Esophagus muscularis mucosa (tissue), 4 donors: Measurements from ENCODE around the gene NEMF. TPM values are rescaled to one million over a fixed set of nuclear protein-coding genes. Genes with fewer than 3 reads are reported as not detected.

ENCODE experiments used
- DNase-seq: peaks from one replicate; pipeline ENCODE4 v3.0.0-alpha.2; 2017; ENCODE audit errors: extremely low spot score
- H3K27ac ChIP-seq, 4 donors: fragments of 200-600 bp; sonication (generic); replicated peaks in 1 of 4; 1 replicate in 3 of 4; 2 replicates in 1 of 4; pipeline ENCODE4 v1.5.1; 2016 to 2019; ENCODE audit warnings: mild to moderate bottlenecking in 1 of 4
- H3K27me3 ChIP-seq, 4 donors: fragments of 200-600 bp; sonication (generic); one replicate each; pipeline versions ENCODE4 v1.5.1 to v1.6.0; 2016 to 2019
- H3K36me3 ChIP-seq, 4 donors: fragments of 200-600 bp; sonication (generic); one replicate each; pipeline ENCODE4 v1.5.1; 2016 to 2019
- H3K4me1 ChIP-seq, 4 donors: fragments of 200-600 bp; sonication (generic); one replicate each; pipeline ENCODE4 v1.5.1; 2016 to 2019
- H3K4me3 ChIP-seq, 4 donors: fragments of 200-600 bp; sonication (generic); 1 replicate in 2 of 4; 2 replicates in 2 of 4; pipeline ENCODE4 v1.5.1; 2016 to 2019; ENCODE audit warnings: mild to moderate bottlenecking in 4 of 4, moderate library complexity in 1 of 4
- H3K9me3 ChIP-seq, 4 donors: fragments of 200-600 bp; sonication (generic); 1 replicate in 3 of 4; 2 replicates in 1 of 4; pipeline ENCODE4 v1.5.1; 2016 to 2019
- EP300 ChIP-seq: sonication (generic); formaldehyde crosslinking; IDR thresholded peaks from one replicate; pipeline ENCODE4 v1.6.1; 2017; ENCODE audit warnings: antibody characterized with exemption
- POLR2A ChIP-seq: fragments of 450-650 bp; IDR thresholded peaks from one replicate; pipeline ENCODE4 v1.6.1; 2017; ENCODE audit warnings: antibody characterized with exemption, moderate library complexity, mild to moderate bottlenecking, low read depth
- POLR2AphosphoS5 ChIP-seq, 2 donors: sonication (generic); formaldehyde crosslinking; IDR thresholded peaks; one replicate each; pipeline ENCODE4 v1.6.1; 2017; ENCODE audit warnings: antibody characterized with exemption in 2 of 2
- WGBS: methylation state at CpG from one replicate; pipeline ENCODE4 v1.1.5; 2018; 5-methylcytosine and 5-hydroxymethylcytosine counted together
- intact Hi-C: fragments of 100-400 bp; cut with DNase I; formaldehyde crosslinking; loops from one replicate; pipeline ENCODE4 v1.15.1; 2023
- total RNA-seq, 4 donors: library from RNA; depleted of rRNA; stranded (reverse); fragments of >200 nt; gene quantifications; one replicate each; pipeline versions ENCODE4 v1.1.0 to v1.2.1, GENCODE V29; 2016
- TF ChIP-seq, protein P1 (sequence below), 3 experiments: fragments of 200-600 bp in 2 of 3; fragments of 450-650 bp in 1 of 3; sonication (generic) in 2 of 3; IDR thresholded peaks; one replicate each; pipeline ENCODE4 v1.5.1; 2017 to 2019; ENCODE audit warnings: antibody characterized with exemption in 3 of 3, mild to moderate bottlenecking in 2 of 3, moderate library complexity in 1 of 3

The NEMF gene
- total RNA-seq, 4 donors from 2014 or later, result 40.6 to 71.0 (median 56.4) TPM

DNA sequence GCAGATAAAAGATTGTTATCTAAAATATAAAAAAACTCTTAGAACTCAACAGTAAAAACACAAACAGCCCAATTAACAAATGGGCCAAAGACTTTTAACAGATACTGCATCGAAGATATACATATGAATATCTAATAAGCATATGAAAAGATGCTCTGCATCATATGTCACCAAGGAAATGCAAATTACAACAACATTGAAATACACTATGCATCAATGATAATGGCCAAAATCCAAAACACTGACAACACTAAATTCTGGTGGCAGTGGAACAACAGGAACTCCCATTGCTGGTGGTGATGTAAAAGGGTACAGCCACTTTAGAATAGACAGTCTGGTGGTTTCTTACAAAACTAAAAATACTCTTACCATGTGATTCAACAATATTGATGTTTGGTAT, 43.8 kb downstream of the NEMF start:
- WGBS, result 0% methylated on average over 1 of the region's 1 CpG
- peaks cover 47 to 98% (median 82%) of the 10 kb centered on the region in 4 donors for H3K36me3 ChIP-seq
- intact Hi-C loops, result no loop called here

GRCh38 chr14:49796025-49796424, 56.6 kb downstream of the NEMF start:
- Histone ChIP-seq H3K27me3 (no peaks in the 10 kb centered on the region), H3K27ac (no peak overlapping the region), H3K4me1 (no peaks in the 10 kb centered on the region), H3K4me3 (no peak overlapping the region), H3K9me3 (no peaks in the 10 kb centered on the region), H3K36me3 (peaks cover 70 to 99% (median 79%) of the 10 kb centered on the region in 4 donors)
- intact Hi-C loops, result no loop called here
- no peak for DNase-seq
- TF ChIP-seq EP300 (no peak), POLR2A (no peak), POLR2AphosphoS5 (IDR thresholded peaks at IDR 0.05) (no peak)
- TF ChIP-seq, protein P1, sequence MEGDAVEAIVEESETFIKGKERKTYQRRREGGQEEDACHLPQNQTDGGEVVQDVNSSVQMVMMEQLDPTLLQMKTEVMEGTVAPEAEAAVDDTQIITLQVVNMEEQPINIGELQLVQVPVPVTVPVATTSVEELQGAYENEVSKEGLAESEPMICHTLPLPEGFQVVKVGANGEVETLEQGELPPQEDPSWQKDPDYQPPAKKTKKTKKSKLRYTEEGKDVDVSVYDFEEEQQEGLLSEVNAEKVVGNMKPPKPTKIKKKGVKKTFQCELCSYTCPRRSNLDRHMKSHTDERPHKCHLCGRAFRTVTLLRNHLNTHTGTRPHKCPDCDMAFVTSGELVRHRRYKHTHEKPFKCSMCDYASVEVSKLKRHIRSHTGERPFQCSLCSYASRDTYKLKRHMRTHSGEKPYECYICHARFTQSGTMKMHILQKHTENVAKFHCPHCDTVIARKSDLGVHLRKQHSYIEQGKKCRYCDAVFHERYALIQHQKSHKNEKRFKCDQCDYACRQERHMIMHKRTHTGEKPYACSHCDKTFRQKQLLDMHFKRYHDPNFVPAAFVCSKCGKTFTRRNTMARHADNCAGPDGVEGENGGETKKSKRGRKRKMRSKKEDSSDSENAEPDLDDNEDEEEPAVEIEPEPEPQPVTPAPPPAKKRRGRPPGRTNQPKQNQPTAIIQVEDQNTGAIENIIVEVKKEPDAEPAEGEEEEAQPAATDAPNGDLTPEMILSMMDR (IDR thresholded peaks at IDR 0.05), result no peak
- WGBS, result 87% methylated on average over 2 of the region's 2 CpGs

More for the DNA sequence above, 43.8 kb downstream of the NEMF start:
- Histone ChIP-seq H3K4me1 (no peaks in the 10 kb centered on the region), H3K9me3 (no peaks in the 10 kb centered on the region), H3K4me3 (no peak overlapping the region), H3K27ac (no peak overlapping the region), H3K27me3 (no peaks in the 10 kb centered on the region)
- no peak for DNase-seq
- no peak for TF ChIP-seq EP300
- TF ChIP-seq, protein P1 (IDR thresholded peaks at IDR 0.05), result no peak
- TF ChIP-seq POLR2AphosphoS5 (IDR thresholded peaks at IDR 0.05), result no peak
- no peak for TF ChIP-seq POLR2A

DNA sequence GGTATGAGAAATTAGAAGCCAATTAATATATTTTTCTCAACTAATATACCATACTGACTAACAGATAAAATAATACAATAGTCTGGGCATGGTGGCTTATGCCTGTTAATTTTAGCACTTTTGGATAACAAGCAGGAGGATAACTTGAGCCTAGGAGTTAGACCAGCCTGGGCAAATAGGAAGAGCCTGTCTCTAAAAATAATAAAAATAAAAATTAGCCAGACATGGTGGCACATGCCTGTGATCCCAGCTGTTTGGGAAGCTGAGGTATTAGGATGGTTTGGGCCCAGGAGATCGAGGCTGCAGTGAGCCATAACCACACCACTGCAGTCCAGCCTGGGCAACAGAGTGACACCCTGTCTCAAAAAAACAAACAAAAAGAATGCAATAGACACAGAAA, 60.0 kb downstream of the NEMF start:
- WGBS, result 0% methylated on average over 1 of the region's 1 CpG
- H3K4me1 ChIP-seq, result no peaks in the 10 kb centered on the region
- H3K4me3 ChIP-seq, result no peak overlapping the region
- intact Hi-C loops, result no loop called here
- peaks cover 57 to 99% (median 77%) of the 10 kb centered on the region in 4 donors for H3K36me3 ChIP-seq
- H3K27me3 ChIP-seq, result no peaks in the 10 kb centered on the region
- TF ChIP-seq, protein P1 (IDR thresholded peaks at IDR 0.05), result no peak
- TF ChIP-seq POLR2A (no peak), POLR2AphosphoS5 (IDR thresholded peaks at IDR 0.05) (no peak), EP300 (no peak)
- no peaks in the 10 kb centered on the region for H3K9me3 ChIP-seq
- no peak for DNase-seq
- H3K27ac ChIP-seq, result no peak overlapping the region

- Histone ChIP-seq H3K4me1 (peaks cover 0 to 4% (median 2%) of the 10 kb centered on the region in 4 donors), H3K9me3 (no peaks in the 10 kb centered on the region), H3K4me3 (no peak overlapping the region), H3K36me3 (peaks cover 56 to 99% (median 95%) of the 10 kb centered on the region in 4 donors), H3K27ac (no peak overlapping the region), H3K27me3 (no peaks in the 10 kb centered on the region)
- no peak for DNase-seq
- WGBS, result 96% methylated on average over 2 of the region's 2 CpGs
- no peak for TF ChIP-seq POLR2AphosphoS5 (IDR thresholded peaks at IDR 0.05)
- TF ChIP-seq POLR2A, result no peak
- TF ChIP-seq EP300, result no peak
- TF ChIP-seq, protein P1 (IDR thresholded peaks at IDR 0.05), result no peak
- intact Hi-C loops, result loop anchor here (10.0 kb wide), 1 partner anchor 48 kb away; no protein-coding TSS in a partner anchor
Measured at GRCh38 chr14:49786315-49786714, 66.3 kb downstream of the NEMF start.
